Measurements from ENCODE around the gene CDK5RAP3.
A peak's percentile ranks its signal among the peaks of the same experiment; 100 is the strongest.
"Not testable (repeated sequence)": the region's sequence is repeated elsewhere in the genome, so short reads cannot be mapped to it uniquely, and the experiment has no call there.

Gene CDK5RAP3

GRCh38 chr17:47975189-47975822 is 4.4 kb downstream of the CDK5RAP3 start:
- DNase-seq (ENCODE audit: low spot score) = no peak

GRCh38 chr17:47975823-47976205 is 4.9 kb downstream of the CDK5RAP3 start:
- no peak for DNase-seq (ENCODE audit: low spot score)

- peak; percentile 78 for DNase-seq (ENCODE audit: low spot score)
Measured at GRCh38 chr17:47978324-47978723, 7.4 kb downstream of the CDK5RAP3 start.

- no peak for DNase-seq (ENCODE audit: low spot score)
Measured at GRCh38 chr17:47980541-47980940, 9.6 kb downstream of the CDK5RAP3 start.

- DNase-seq (ENCODE audit: low spot score) = no peak
Measured at GRCh38 chr17:47981462-47981861, 10.5 kb downstream of the CDK5RAP3 start.

GRCh38 chr17:47982091-47982617 is 11.2 kb downstream of the CDK5RAP3 start:
- DNase-seq (ENCODE audit: low spot score) = no peak

GRCh38 chr17:47982645-47983390 is 11.9 kb downstream of the CDK5RAP3 start:
- DNase-seq (ENCODE audit: low spot score) = no peak

- DNase-seq (ENCODE audit: low spot score) = no peak
Measured at GRCh38 chr17:47983492-47984223, 12.7 kb downstream of the CDK5RAP3 start.

- no peak for DNase-seq (ENCODE audit: low spot score)
Measured at GRCh38 chr17:47986520-47986919, 15.6 kb downstream of the CDK5RAP3 start.

GRCh38 chr17:47987240-47987835 is 16.4 kb downstream of the CDK5RAP3 start:
- no peak for DNase-seq (ENCODE audit: low spot score)

- not testable (repeated sequence) for DNase-seq (ENCODE audit: low spot score)
Measured at GRCh38 chr17:47988445-47988844, 17.5 kb downstream of the CDK5RAP3 start.

- DNase-seq (ENCODE audit: low spot score) = no peak
Measured at GRCh38 chr17:47989159-47989558, 18.2 kb downstream of the CDK5RAP3 start.

GRCh38 chr17:47989700-47990099 is 18.8 kb downstream of the CDK5RAP3 start:
- DNase-seq (ENCODE audit: low spot score) = no peak

GRCh38 chr17:47990962-47991731 is 20.2 kb downstream of the CDK5RAP3 start:
- no peak for DNase-seq (ENCODE audit: low spot score)

GRCh38 chr17:47992216-47992615 is 21.3 kb downstream of the CDK5RAP3 start:
- DNase-seq (ENCODE audit: low spot score) = no peak

GRCh38 chr17:47993031-47993564 is 22.2 kb downstream of the CDK5RAP3 start:
- DNase-seq (ENCODE audit: low spot score) = no peak

- no peak for DNase-seq (ENCODE audit: low spot score)
Measured at GRCh38 chr17:47993964-47994363, 23.1 kb downstream of the CDK5RAP3 start.

GRCh38 chr17:47994724-47995123 is 23.8 kb downstream of the CDK5RAP3 start:
- DNase-seq (ENCODE audit: low spot score) = no peak

GRCh38 chr17:47995241-47995935 is 24.5 kb downstream of the CDK5RAP3 start:
- DNase-seq (ENCODE audit: low spot score) = no peak

GRCh38 chr17:47996201-47996600 is 25.3 kb downstream of the CDK5RAP3 start:
- DNase-seq (ENCODE audit: low spot score) = no peak

GRCh38 chr17:47997586-47997985 is 26.7 kb downstream of the CDK5RAP3 start:
- no peak for DNase-seq (ENCODE audit: low spot score)
